ACC112 (cell line): Measurements from ENCODE around the gene RABGAP1L.

Source experiments
- H2AFZ ChIP-seq: fragments of 200-600 bp; sonication (generic); one replicate; pipeline ENCODE4 v1.6.0; 2017; ENCODE audit warnings: antibody characterized with exemption, low read length; ENCODE audit not compliant: unreplicated experiment
- H3K27ac ChIP-seq: fragments of 200-600 bp; sonication (generic); 2 replicates; pipeline ENCODE4 v1.5.1; 2014; ENCODE audit warnings: low read depth, mild to moderate bottlenecking, antibody characterized with exemption, low read length, moderate library complexity
- H3K27me3 ChIP-seq: fragments of 200-600 bp; sonication (generic); 2 replicates; pipeline ENCODE4 v1.6.1; 2014; ENCODE audit warnings: mild to moderate bottlenecking, antibody characterized with exemption, low read length, moderate library complexity, mixed read lengths; ENCODE audit not compliant: insufficient read depth
- H3K36me3 ChIP-seq: fragments of 200-600 bp; sonication (generic); 2 replicates; pipeline ENCODE4 v1.6.1; 2016; ENCODE audit warnings: mild to moderate bottlenecking, antibody characterized with exemption, low read length, moderate library complexity, mixed read lengths; ENCODE audit not compliant: insufficient read depth
- H3K4me1 ChIP-seq: fragments of 200-600 bp; sonication (generic); one replicate; pipeline ENCODE4 v1.6.1; 2016; ENCODE audit warnings: low read length, mixed read lengths; ENCODE audit not compliant: insufficient read depth, unreplicated experiment, control insufficient read depth
- H3K4me3 ChIP-seq: fragments of 200-600 bp; sonication (generic); 2 replicates; pipeline ENCODE4 v1.5.1; 2014; ENCODE audit warnings: mild to moderate bottlenecking, low read depth, low read length
- H3K79me2 ChIP-seq: fragments of 200-600 bp; sonication (generic); one replicate; pipeline ENCODE4 v1.6.0; 2016; ENCODE audit warnings: low read length; ENCODE audit not compliant: control insufficient read depth, unreplicated experiment, insufficient read depth

RABGAP1L gene

GRCh38 chr1:174266476-174266875 is 107.2 kb downstream of the RABGAP1L start:
- no peak overlapping the region for H3K27ac ChIP-seq
- no peak overlapping the region for H3K4me3 ChIP-seq
- no peaks in the 10 kb centered on the region for H3K27me3 ChIP-seq
- no peak overlapping the region for H2AFZ ChIP-seq
- H3K4me1 ChIP-seq: no peaks in the 10 kb centered on the region
- no peaks in the 10 kb centered on the region for H3K36me3 ChIP-seq
- no peaks in the 10 kb centered on the region for H3K79me2 ChIP-seq

GRCh38 chr1:174266991-174267612 is 107.8 kb downstream of the RABGAP1L start:
- H3K27me3 ChIP-seq: no peaks in the 10 kb centered on the region
- H3K27ac ChIP-seq: no peak overlapping the region
- H2AFZ ChIP-seq: no peak overlapping the region
- no peaks in the 10 kb centered on the region for H3K4me1 ChIP-seq
- H3K79me2 ChIP-seq: no peaks in the 10 kb centered on the region
- H3K4me3 ChIP-seq: no peak overlapping the region
- H3K36me3 ChIP-seq: no peaks in the 10 kb centered on the region

GRCh38 chr1:174269989-174270651 is 110.8 kb downstream of the RABGAP1L start:
- H3K4me1 ChIP-seq: no peaks in the 10 kb centered on the region
- no peak overlapping the region for H3K4me3 ChIP-seq
- no peak overlapping the region for H3K27ac ChIP-seq

GRCh38 chr1:174273190-174273589 is 113.9 kb downstream of the RABGAP1L start:
- Histone ChIP-seq H3K27me3 (no peaks in the 10 kb centered on the region), H2AFZ (no peak overlapping the region), H3K4me3 (no peak overlapping the region), H3K4me1 (no peaks in the 10 kb centered on the region), H3K27ac (no peak overlapping the region), H3K36me3 (no peaks in the 10 kb centered on the region), H3K79me2 (no peaks in the 10 kb centered on the region)

More at GRCh38 chr1:174269989-174270651, 110.8 kb downstream of the RABGAP1L start:
- no peak overlapping the region for H2AFZ ChIP-seq
- H3K79me2 ChIP-seq: no peaks in the 10 kb centered on the region
- H3K36me3 ChIP-seq: no peaks in the 10 kb centered on the region
- H3K27me3 ChIP-seq: no peaks in the 10 kb centered on the region

GRCh38 chr1:174273776-174274175 is 114.5 kb downstream of the RABGAP1L start:
- Histone ChIP-seq H3K4me3 (no peak overlapping the region), H3K27me3 (no peaks in the 10 kb centered on the region), H3K79me2 (no peaks in the 10 kb centered on the region), H2AFZ (no peak overlapping the region), H3K27ac (no peak overlapping the region), H3K4me1 (no peaks in the 10 kb centered on the region), H3K36me3 (no peaks in the 10 kb centered on the region)

GRCh38 chr1:174274452-174274851 is 115.1 kb downstream of the RABGAP1L start:
- H3K27ac ChIP-seq: no peak overlapping the region
- H3K36me3 ChIP-seq: no peaks in the 10 kb centered on the region
- H3K4me3 ChIP-seq: no peak overlapping the region
- H3K27me3 ChIP-seq: no peaks in the 10 kb centered on the region
- H3K4me1 ChIP-seq: no peaks in the 10 kb centered on the region
- no peak overlapping the region for H2AFZ ChIP-seq
- no peaks in the 10 kb centered on the region for H3K79me2 ChIP-seq

GRCh38 chr1:174274884-174275283 is 115.6 kb downstream of the RABGAP1L start:
- Histone ChIP-seq H3K36me3 (no peaks in the 10 kb centered on the region), H3K4me3 (no peak overlapping the region), H3K79me2 (no peaks in the 10 kb centered on the region), H3K27ac (no peak overlapping the region), H2AFZ (no peak overlapping the region), H3K4me1 (no peaks in the 10 kb centered on the region), H3K27me3 (no peaks in the 10 kb centered on the region)

- no peak overlapping the region for H3K4me3 ChIP-seq
Observed at GRCh38 chr1:174276087-174276486, 116.8 kb downstream of the RABGAP1L start.

GRCh38 chr1:174284052-174284451 is 124.7 kb downstream of the RABGAP1L start:
- Histone ChIP-seq H3K27ac (no peak overlapping the region), H3K4me3 (no peak overlapping the region), H3K27me3 (no peaks in the 10 kb centered on the region), H3K4me1 (no peaks in the 10 kb centered on the region), H3K36me3 (0 out of 2 replicates have a peak, but pooled peaks cover 3% of the 10 kb centered on the region), H2AFZ (no peak overlapping the region), H3K79me2 (no peaks in the 10 kb centered on the region)

More at GRCh38 chr1:174276087-174276486, 116.8 kb downstream of the RABGAP1L start:
- H3K79me2 ChIP-seq: no peaks in the 10 kb centered on the region
- H2AFZ ChIP-seq: no peak overlapping the region
- no peak overlapping the region for H3K27ac ChIP-seq
- no peaks in the 10 kb centered on the region for H3K36me3 ChIP-seq
- H3K27me3 ChIP-seq: no peaks in the 10 kb centered on the region
- H3K4me1 ChIP-seq: no peaks in the 10 kb centered on the region

GRCh38 chr1:174286042-174286441 is 126.7 kb downstream of the RABGAP1L start:
- Histone ChIP-seq H3K4me1 (no peaks in the 10 kb centered on the region), H3K36me3 (0 out of 2 replicates have a peak, but pooled peaks cover 3% of the 10 kb centered on the region), H2AFZ (no peak overlapping the region), H3K4me3 (no peak overlapping the region), H3K27me3 (no peaks in the 10 kb centered on the region), H3K79me2 (no peaks in the 10 kb centered on the region), H3K27ac (no peak overlapping the region)
